ENCODE data around the gene KAZALD1.

The KAZALD1 gene

DNA sequence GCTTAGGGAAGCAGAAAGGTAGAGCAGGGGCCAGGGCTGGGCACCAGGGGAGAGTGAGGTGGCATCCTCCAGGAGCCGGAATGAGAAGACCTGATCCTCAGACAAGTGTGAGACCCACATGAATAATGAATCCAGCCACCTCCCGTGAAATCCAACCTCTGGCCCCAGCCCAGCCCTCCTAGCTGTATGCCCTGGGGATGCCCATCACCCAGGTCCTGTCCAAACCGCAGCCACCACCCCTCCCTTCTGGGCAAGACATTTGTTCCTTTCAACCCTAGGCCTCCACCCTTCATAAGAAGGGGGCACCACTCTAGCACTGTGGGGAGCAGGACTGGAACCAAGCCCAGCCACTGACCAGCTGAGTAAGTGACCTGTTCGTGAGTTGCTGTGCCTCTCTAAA lies 40.5 kb upstream of the KAZALD1 start:
- Histone ChIP-seq H4K91ac (ENCODE audit: low read length) (peak overlapping the region; percentile 7), H3K18ac (ENCODE audit: low read depth in 1 of 2, low read length in 2 of 2) (no peak overlapping the region), H2BK120ac (ENCODE audit: low read depth, low read length) (no peak overlapping the region), H2BK15ac (ENCODE audit: low read depth, poor library complexity, severe bottlenecking) (no peak overlapping the region), H3K36me3 (ENCODE audit: control insufficient read depth in 1 of 2, insufficient read depth in 2 of 2, low read depth in 1 of 2, low read length in 2 of 2) (peaks cover 0 to 5% of the 10 kb centered on the region in 2 experiments), H3K14ac (ENCODE audit: low read length in 2 of 2) (no peak overlapping the region), H3K4me2 (ENCODE audit: low read length, poor library complexity, severe bottlenecking) (no peak overlapping the region), H3K27ac (ENCODE audit: low read length, poor library complexity, severe bottlenecking) (no peak overlapping the region), H3K23ac (ENCODE audit: low read length in 2 of 2) (no peak overlapping the region), H2AK5ac (ENCODE audit: low read length, severe bottlenecking) (no peak overlapping the region), H3K9ac (ENCODE audit: low read length) (no peak overlapping the region), H3K4ac (ENCODE audit: low read depth in 1 of 2, low read length in 2 of 2) (no peak overlapping the region), H3K27me3 (ENCODE audit: control insufficient read depth in 1 of 2, insufficient read depth in 1 of 2, low read length in 2 of 2) (no peaks in the 10 kb centered on the region), H3K79me1 (replicated peaks; ENCODE audit: low read length, poor library complexity, severe bottlenecking) (no peaks in the 10 kb centered on the region), H3K9me3 (ENCODE audit: control insufficient read depth, low read length) (no peaks in the 10 kb centered on the region), H2AFZ (ENCODE audit: low read depth, low read length) (no peak overlapping the region), H3K4me1 (ENCODE audit: control insufficient read depth, insufficient read depth, low read depth, low read length) (peaks cover 13% of the 10 kb centered on the region), H2BK12ac (ENCODE audit: low read length in 2 of 2) (no peak overlapping the region), H4K8ac (ENCODE audit: low read length) (no peak overlapping the region), H2BK5ac (ENCODE audit: low read depth, low read length, poor library complexity, severe bottlenecking) (no peak overlapping the region), H3K4me3 (ENCODE audit: insufficient read depth in 1 of 2, low read depth in 1 of 2, low read length in 2 of 2) (no peak overlapping the region)
- WGBS = 89% methylated on average over 4 of the region's 4 CpGs
- DNase-seq = no peak

DNA sequence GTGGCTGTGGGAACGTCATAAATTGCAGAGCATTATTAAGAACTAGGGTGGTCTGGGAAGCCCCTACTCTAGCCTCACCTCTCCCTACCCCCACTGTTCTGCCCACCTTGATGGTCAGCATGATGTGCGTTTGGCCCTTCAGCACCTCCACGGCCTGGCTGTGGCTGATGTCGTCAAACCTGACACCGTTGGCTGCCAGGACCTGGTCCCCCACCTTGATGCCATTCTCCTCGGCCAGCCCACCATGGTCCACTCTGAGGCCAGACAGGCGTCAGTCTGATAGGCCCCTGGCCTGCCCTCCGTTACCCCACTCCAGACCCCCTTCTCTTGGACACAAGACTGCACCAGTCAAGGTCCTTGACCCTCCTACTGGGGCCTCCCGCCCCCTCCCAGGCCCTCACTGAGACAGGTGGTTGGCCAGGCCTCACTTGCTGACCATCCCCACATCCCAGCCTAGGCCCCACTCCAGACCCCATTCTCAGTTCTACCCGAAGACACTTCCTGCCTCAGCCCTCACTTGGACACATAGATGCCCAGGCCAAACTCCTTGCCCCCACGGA lies 40.0 kb upstream of the KAZALD1 start:
- H4K8ac ChIP-seq (ENCODE audit: low read length) = no peak overlapping the region
- 92% methylated on average over 11 of the region's 11 CpGs for WGBS

DNA sequence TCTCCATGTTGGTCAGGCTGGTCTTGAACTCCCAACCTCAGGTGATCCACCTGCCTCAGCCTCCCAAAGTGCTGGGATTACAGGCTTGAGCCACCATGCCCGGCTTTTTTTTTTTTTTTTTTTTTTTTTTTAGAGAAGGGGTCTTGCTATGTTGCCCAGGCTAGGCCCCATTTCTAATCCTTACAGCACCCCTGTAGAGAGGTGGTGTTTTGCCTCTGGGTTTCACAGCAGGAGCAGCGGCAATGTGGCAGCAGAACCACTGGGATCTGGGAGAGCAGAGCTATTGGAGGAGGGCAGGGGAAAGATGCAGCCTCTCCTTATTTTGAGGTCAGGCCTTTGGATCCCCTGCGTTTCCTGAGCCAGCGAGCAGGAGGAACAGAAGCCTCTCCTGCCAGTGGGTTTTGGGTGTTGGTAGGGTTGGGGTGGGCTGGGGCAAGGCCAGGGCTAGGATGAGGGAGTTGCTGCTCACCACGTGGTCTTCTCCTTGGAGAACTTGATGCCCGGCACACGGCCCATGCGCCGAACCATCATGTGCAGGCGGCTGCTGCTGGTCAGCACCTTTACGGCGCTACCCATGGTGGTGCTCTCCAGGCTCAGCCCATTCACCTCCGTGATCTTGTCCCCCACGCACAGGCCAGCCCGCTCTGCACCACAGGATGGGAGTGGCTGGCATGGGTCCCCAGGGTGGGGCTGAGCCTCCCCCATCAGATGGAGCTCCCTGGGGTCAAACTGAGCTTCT lies 38.7 kb upstream of the KAZALD1 start:
- Histone ChIP-seq H2BK15ac (ENCODE audit: low read depth, poor library complexity, severe bottlenecking) (no peak overlapping the region), H2AFZ (ENCODE audit: low read depth, low read length) (no peak overlapping the region), H3K79me1 (replicated peaks; ENCODE audit: low read length, poor library complexity, severe bottlenecking) (no peaks in the 10 kb centered on the region), H3K18ac (ENCODE audit: low read depth in 1 of 2, low read length in 2 of 2) (no peak overlapping the region), H3K4me3 (ENCODE audit: insufficient read depth in 1 of 2, low read depth in 1 of 2, low read length in 2 of 2) (no peak overlapping the region), H2BK5ac (ENCODE audit: low read depth, low read length, poor library complexity, severe bottlenecking) (no peak overlapping the region), H4K8ac (ENCODE audit: low read length) (no peak overlapping the region), H3K4me1 (ENCODE audit: control insufficient read depth, insufficient read depth, low read depth, low read length) (peaks cover 13% of the 10 kb centered on the region), H3K27me3 (ENCODE audit: control insufficient read depth in 1 of 2, insufficient read depth in 1 of 2, low read length in 2 of 2) (peaks cover 0 to 3% of the 10 kb centered on the region in 2 experiments), H3K23ac (ENCODE audit: low read length in 2 of 2) (no peak overlapping the region), H2BK120ac (ENCODE audit: low read depth, low read length) (no peak overlapping the region), H3K27ac (ENCODE audit: low read length, poor library complexity, severe bottlenecking) (no peak overlapping the region), H3K9ac (ENCODE audit: low read length) (no peak overlapping the region), H2AK5ac (ENCODE audit: low read length, severe bottlenecking) (no peak overlapping the region), H3K14ac (ENCODE audit: low read length in 2 of 2) (no peak overlapping the region), H3K4me2 (ENCODE audit: low read length, poor library complexity, severe bottlenecking) (no peak overlapping the region), H2BK12ac (ENCODE audit: low read length in 2 of 2) (no peak overlapping the region), H3K36me3 (ENCODE audit: control insufficient read depth in 1 of 2, insufficient read depth in 2 of 2, low read depth in 1 of 2, low read length in 2 of 2) (peaks cover 0 to 5% of the 10 kb centered on the region in 2 experiments), H4K91ac (ENCODE audit: low read length) (no peak overlapping the region), H3K9me3 (ENCODE audit: control insufficient read depth, low read length) (no peaks in the 10 kb centered on the region), H3K4ac (ENCODE audit: low read depth in 1 of 2, low read length in 2 of 2) (no peak overlapping the region)
- no peak for DNase-seq
- WGBS = 92% methylated on average over 14 of the region's 15 CpGs

More for the DNA sequence above, 40.0 kb upstream of the KAZALD1 start:
- Histone ChIP-seq H3K4me1 (ENCODE audit: control insufficient read depth, insufficient read depth, low read depth, low read length) (peaks cover 15% of the 10 kb centered on the region), H3K18ac (ENCODE audit: low read depth in 1 of 2, low read length in 2 of 2) (no peak overlapping the region), H2BK15ac (ENCODE audit: low read depth, poor library complexity, severe bottlenecking) (no peak overlapping the region), H3K27me3 (ENCODE audit: control insufficient read depth in 1 of 2, insufficient read depth in 1 of 2, low read length in 2 of 2) (peaks cover 0 to 2% of the 10 kb centered on the region in 2 experiments), H3K9me3 (ENCODE audit: control insufficient read depth, low read length) (no peaks in the 10 kb centered on the region), H2BK5ac (ENCODE audit: low read depth, low read length, poor library complexity, severe bottlenecking) (no peak overlapping the region), H2BK120ac (ENCODE audit: low read depth, low read length) (no peak overlapping the region), H4K91ac (ENCODE audit: low read length) (no peak overlapping the region), H3K9ac (ENCODE audit: low read length) (no peak overlapping the region), H3K36me3 (ENCODE audit: control insufficient read depth in 1 of 2, insufficient read depth in 2 of 2, low read depth in 1 of 2, low read length in 2 of 2) (peaks cover 0 to 5% of the 10 kb centered on the region in 2 experiments), H2BK12ac (ENCODE audit: low read length in 2 of 2) (no peak overlapping the region), H2AK5ac (ENCODE audit: low read length, severe bottlenecking) (no peak overlapping the region), H3K4ac (ENCODE audit: low read depth in 1 of 2, low read length in 2 of 2) (no peak overlapping the region), H3K14ac (ENCODE audit: low read length in 2 of 2) (no peak overlapping the region), H2AFZ (ENCODE audit: low read depth, low read length) (no peak overlapping the region), H3K27ac (ENCODE audit: low read length, poor library complexity, severe bottlenecking) (no peak overlapping the region), H3K4me2 (ENCODE audit: low read length, poor library complexity, severe bottlenecking) (no peak overlapping the region), H3K23ac (ENCODE audit: low read length in 2 of 2) (no peak overlapping the region), H3K4me3 (ENCODE audit: insufficient read depth in 1 of 2, low read depth in 1 of 2, low read length in 2 of 2) (no peak overlapping the region), H3K79me1 (replicated peaks; ENCODE audit: low read length, poor library complexity, severe bottlenecking) (no peaks in the 10 kb centered on the region)
- no peak for DNase-seq

DNA sequence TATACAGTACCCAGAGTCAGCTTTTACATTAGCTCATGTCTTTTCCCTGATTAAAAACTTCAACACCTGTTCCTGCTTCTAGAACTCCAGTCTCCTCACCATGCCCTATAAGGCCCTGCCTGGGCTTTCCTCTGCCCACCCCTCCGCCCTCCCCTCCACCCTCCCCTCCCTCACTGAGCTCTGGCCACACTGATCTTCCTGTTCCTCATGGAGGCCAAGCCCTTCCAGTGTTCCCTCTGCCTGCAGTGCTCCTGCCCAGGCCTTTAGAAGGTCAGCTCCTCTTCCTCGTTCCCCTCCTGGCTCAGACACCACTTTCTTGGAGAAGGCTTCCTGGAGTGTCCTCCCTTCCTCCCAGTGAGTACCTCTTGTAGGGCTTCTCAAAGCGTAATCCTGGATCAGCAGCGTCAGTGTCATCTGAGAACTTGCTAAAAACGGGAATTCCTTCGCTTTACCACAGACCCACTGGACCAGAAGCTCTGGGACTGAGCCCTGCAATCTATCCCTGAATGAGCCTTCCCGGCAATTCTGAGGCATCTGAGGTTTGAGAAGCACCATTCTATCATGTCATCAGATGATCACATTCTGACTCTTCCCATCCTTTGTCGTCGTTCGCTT lies 34.6 kb upstream of the KAZALD1 start:
- Histone ChIP-seq H3K18ac (ENCODE audit: low read depth in 1 of 2, low read length in 2 of 2) (no peak overlapping the region), H3K23ac (ENCODE audit: low read length in 2 of 2) (no peak overlapping the region), H3K9me3 (ENCODE audit: control insufficient read depth, low read length) (no peaks in the 10 kb centered on the region), H4K8ac (ENCODE audit: low read length) (no peak overlapping the region), H2BK5ac (ENCODE audit: low read depth, low read length, poor library complexity, severe bottlenecking) (no peak overlapping the region), H3K36me3 (ENCODE audit: control insufficient read depth in 1 of 2, insufficient read depth in 2 of 2, low read depth in 1 of 2, low read length in 2 of 2) (peaks cover 0 to 5% of the 10 kb centered on the region in 2 experiments), H3K27me3 (ENCODE audit: control insufficient read depth in 1 of 2, insufficient read depth in 1 of 2, low read length in 2 of 2) (peaks cover 0 to 14% of the 10 kb centered on the region in 2 experiments), H2BK12ac (ENCODE audit: low read length in 2 of 2) (no peak overlapping the region), H3K14ac (ENCODE audit: low read length in 2 of 2) (no peak overlapping the region), H3K4ac (ENCODE audit: low read depth in 1 of 2, low read length in 2 of 2) (no peak overlapping the region), H2AK5ac (ENCODE audit: low read length, severe bottlenecking) (no peak overlapping the region), H3K4me1 (ENCODE audit: control insufficient read depth, insufficient read depth, low read depth, low read length) (peaks cover 22% of the 10 kb centered on the region), H4K91ac (ENCODE audit: low read length) (no peak overlapping the region), H3K27ac (ENCODE audit: low read length, poor library complexity, severe bottlenecking) (no peak overlapping the region), H3K79me1 (replicated peaks; ENCODE audit: low read length, poor library complexity, severe bottlenecking) (peaks cover 2% of the 10 kb centered on the region), H3K9ac (ENCODE audit: low read length) (no peak overlapping the region), H2BK15ac (ENCODE audit: low read depth, poor library complexity, severe bottlenecking) (no peak overlapping the region), H2BK120ac (ENCODE audit: low read depth, low read length) (no peak overlapping the region), H2AFZ (ENCODE audit: low read depth, low read length) (no peak overlapping the region), H3K4me3 (ENCODE audit: insufficient read depth in 1 of 2, low read depth in 1 of 2, low read length in 2 of 2) (no peak overlapping the region), H3K4me2 (ENCODE audit: low read length, poor library complexity, severe bottlenecking) (no peak overlapping the region)
- no peak for DNase-seq
- WGBS = 74% methylated on average over 10 of the region's 10 CpGs

Data from mesenchymal stem cell (in vitro differentiated cells and primary cell).